DOHH2 (cell line): ENCODE measurements around the gene RNF144A.
A peak's percentile ranks its signal among the peaks of the same experiment; 100 is the strongest.

Source experiments
- H3F3A ChIP-seq: fragments of 200-600 bp; sonication (generic), shearing (Covaris generic); 2 replicates; pipeline ENCODE4 v1.6.0; 2016; ENCODE audit warnings: antibody characterized with exemption, mild to moderate bottlenecking; ENCODE audit not compliant: control insufficient read depth, insufficient read depth
- H3K27ac ChIP-seq: fragments of 200-600 bp; sonication (generic); 2 replicates; pipeline ENCODE4 v1.5.1; 2014; ENCODE audit warnings: low read depth, mild to moderate bottlenecking, low read length, moderate library complexity
- H3K27me3 ChIP-seq: fragments of 200-600 bp; sonication (generic); 2 replicates; pipeline ENCODE4 v1.6.1; 2014; ENCODE audit warnings: mild to moderate bottlenecking, low read length, mixed read lengths; ENCODE audit not compliant: control insufficient read depth
- H3K36me3 ChIP-seq: fragments of 200-600 bp; sonication (generic); 2 replicates; pipeline ENCODE4 v1.6.1; 2014; ENCODE audit warnings: mild to moderate bottlenecking, low read length, moderate library complexity, mixed read lengths; ENCODE audit not compliant: control insufficient read depth
- H3K4me1 ChIP-seq: fragments of 200-600 bp; sonication (generic); 2 replicates; pipeline ENCODE4 v1.6.1; 2014; ENCODE audit warnings: mild to moderate bottlenecking, low read length, mixed read lengths; ENCODE audit not compliant: control insufficient read depth
- H3K4me2 ChIP-seq: fragments of 200-600 bp; sonication (generic); 2 replicates; pipeline ENCODE4 v1.6.0; 2014; ENCODE audit warnings: mild to moderate bottlenecking, low read length, moderate library complexity
- H3K4me3 ChIP-seq: fragments of 200-600 bp; sonication (generic); 2 replicates; pipeline ENCODE4 v1.5.1; 2014; ENCODE audit warnings: mild to moderate bottlenecking, low read length, mixed read lengths
- H3K79me2 ChIP-seq: fragments of 200-600 bp; sonication (generic); 2 replicates; pipeline ENCODE4 v1.6.1; 2014; ENCODE audit warnings: mild to moderate bottlenecking, low read length, mixed read lengths; ENCODE audit not compliant: control insufficient read depth
- H3K9me2 ChIP-seq: fragments of 200-600 bp; sonication (generic); replicated peaks from 2 replicates; pipeline ENCODE4 v1.6.1; 2014; ENCODE audit warnings: mild to moderate bottlenecking, low read length, mixed read lengths; ENCODE audit not compliant: control insufficient read depth
- H3K9me3 ChIP-seq: fragments of 200-600 bp; sonication (generic); 2 replicates; pipeline ENCODE4 v1.6.1; 2014; ENCODE audit warnings: antibody characterized with exemption, low read length, mixed read lengths; ENCODE audit not compliant: control insufficient read depth, insufficient read depth
- H4K20me1 ChIP-seq: fragments of 200-600 bp; sonication (generic); 2 replicates; pipeline ENCODE4 v1.6.0; 2014; ENCODE audit warnings: low read depth, mild to moderate bottlenecking, antibody characterized with exemption, low read length, moderate library complexity; ENCODE audit not compliant: control insufficient read depth, insufficient read depth
- CTCF ChIP-seq: fragments of 200-600 bp; sonication (generic); IDR thresholded peaks from one replicate; pipeline ENCODE4 v1.5.1; 2014; ENCODE audit warnings: antibody characterized with exemption, mild to moderate bottlenecking, low read depth, low read length; ENCODE audit not compliant: poor library complexity, severe bottlenecking
- EZH2phosphoT487 ChIP-seq: fragments of 200-600 bp; sonication (generic); IDR thresholded peaks from 2 replicates; pipeline ENCODE4 v1.6.1; 2017; ENCODE audit warnings: borderline replicate concordance, mild to moderate bottlenecking, antibody characterized with exemption, low read length, moderate library complexity, mixed read lengths

RNF144A gene

DNA sequence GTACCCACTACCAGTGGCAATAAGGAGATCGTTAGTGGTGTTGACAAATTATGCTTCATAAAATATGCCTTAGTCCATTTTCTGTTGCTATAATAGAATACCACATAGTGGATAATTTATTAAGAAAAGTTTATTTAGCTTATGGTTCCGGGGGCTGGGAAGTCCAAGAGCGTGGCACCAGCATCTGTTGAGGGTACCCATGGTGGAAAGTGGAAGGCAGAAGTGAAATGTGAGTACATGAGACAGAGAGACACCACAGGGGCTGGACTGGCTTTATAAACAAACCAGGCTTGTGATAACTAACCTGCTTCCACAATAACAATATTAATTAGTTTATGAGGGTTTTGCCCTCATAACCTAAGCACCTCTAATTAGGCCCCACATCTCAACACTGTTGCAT lies 146.6 kb downstream of the RNF144A start:
- Histone ChIP-seq H3K79me2 (no peaks in the 10 kb centered on the region), H3K4me2 (no peak overlapping the region), H3F3A (no peaks in the 10 kb centered on the region), H3K4me1 (peaks cover 31% of the 10 kb centered on the region), H3K4me3 (no peak overlapping the region), H3K36me3 (no peaks in the 10 kb centered on the region), H3K27me3 (no peaks in the 10 kb centered on the region), H4K20me1 (no peaks in the 10 kb centered on the region), H3K27ac (no peak overlapping the region), H3K9me3 (no peaks in the 10 kb centered on the region), H3K9me2 (no peaks in the 10 kb centered on the region)
- no peak for TF ChIP-seq EZH2phosphoT487
- TF ChIP-seq CTCF, result no peak

- Histone ChIP-seq H3F3A (no peaks in the 10 kb centered on the region), H3K9me3 (no peaks in the 10 kb centered on the region), H3K9me2 (no peaks in the 10 kb centered on the region), H3K79me2 (no peaks in the 10 kb centered on the region), H3K4me2 (peak overlapping the region; percentile 20; the same call in 1 of the 2 replicates), H3K27ac (no peak overlapping the region), H4K20me1 (no peaks in the 10 kb centered on the region), H3K4me1 (peaks cover 15% of the 10 kb centered on the region), H3K4me3 (no peak overlapping the region), H3K36me3 (no peaks in the 10 kb centered on the region), H3K27me3 (no peaks in the 10 kb centered on the region)
- TF ChIP-seq EZH2phosphoT487, result no peak
- no peak for TF ChIP-seq CTCF
Observed at GRCh38 chr2:7068457-7068856, 151.2 kb downstream of the RNF144A start.

DNA sequence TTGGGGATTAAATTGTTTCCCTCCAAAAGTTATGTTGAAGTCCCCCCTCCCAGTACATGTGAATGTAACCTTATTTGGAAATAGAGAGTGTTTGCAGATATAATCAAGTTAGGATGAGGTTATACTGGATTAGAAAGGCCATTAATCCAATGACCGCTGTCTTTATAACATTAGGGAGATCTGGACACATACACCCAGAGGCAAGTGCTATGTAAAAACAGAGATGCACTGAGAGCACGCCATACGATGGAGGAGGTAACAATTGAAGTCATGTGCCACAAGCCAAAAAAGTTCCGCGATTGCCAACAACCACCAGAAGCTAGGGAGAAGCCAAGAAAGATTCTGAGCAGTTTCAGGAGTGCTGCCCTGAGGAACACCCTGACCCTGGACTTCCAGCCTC lies 153.3 kb downstream of the RNF144A start:
- H3K4me2 ChIP-seq, result no peak overlapping the region
- no peaks in the 10 kb centered on the region for H3F3A ChIP-seq
- H3K9me3 ChIP-seq, result no peaks in the 10 kb centered on the region
- H3K27ac ChIP-seq, result no peak overlapping the region
- no peaks in the 10 kb centered on the region for H3K79me2 ChIP-seq
- H3K9me2 ChIP-seq, result no peaks in the 10 kb centered on the region
- H3K4me3 ChIP-seq, result no peak overlapping the region
- no peaks in the 10 kb centered on the region for H4K20me1 ChIP-seq
- TF ChIP-seq EZH2phosphoT487, result no peak
- no peak for TF ChIP-seq CTCF
- no peaks in the 10 kb centered on the region for H3K36me3 ChIP-seq
- H3K27me3 ChIP-seq, result no peaks in the 10 kb centered on the region
- peaks cover 17% of the 10 kb centered on the region for H3K4me1 ChIP-seq

GRCh38 chr2:7071154-7071553 lies 153.9 kb downstream of the RNF144A start:
- H3K9me2 ChIP-seq, result no peaks in the 10 kb centered on the region
- H3K79me2 ChIP-seq, result no peaks in the 10 kb centered on the region
- peaks cover 17% of the 10 kb centered on the region for H3K4me1 ChIP-seq
- H3K4me2 ChIP-seq, result no peak overlapping the region
- no peaks in the 10 kb centered on the region for H3F3A ChIP-seq
- H3K9me3 ChIP-seq, result no peaks in the 10 kb centered on the region
- H3K36me3 ChIP-seq, result no peaks in the 10 kb centered on the region
- no peaks in the 10 kb centered on the region for H3K27me3 ChIP-seq
- no peaks in the 10 kb centered on the region for H4K20me1 ChIP-seq
- no peak overlapping the region for H3K27ac ChIP-seq
- TF ChIP-seq EZH2phosphoT487 (no peak), CTCF (no peak)
- no peak overlapping the region for H3K4me3 ChIP-seq
